Activated CD8-positive, alpha-beta memory T cell treated with anti-CD3 and anti-CD28 coated beads for 1 hour (primary cell): ENCODE data around the gene SLC25A13.
"Not testable (repeated sequence)": the region's sequence is repeated elsewhere in the genome, so short reads cannot be mapped to it uniquely, and the experiment has no call there.

Experiments used
- DNase-seq, 2 donors: peaks; one replicate each; pipeline ENCODE4 v3.0.0-alpha.2; 2020; ENCODE audit warnings: low read depth in 1 of 2; ENCODE audit errors: extremely low read depth in 1 of 2

Gene SLC25A13

GRCh38 chr7:96174812-96175211 lies 147.1 kb downstream of the SLC25A13 start:
- DNase-seq: no peak

DNA sequence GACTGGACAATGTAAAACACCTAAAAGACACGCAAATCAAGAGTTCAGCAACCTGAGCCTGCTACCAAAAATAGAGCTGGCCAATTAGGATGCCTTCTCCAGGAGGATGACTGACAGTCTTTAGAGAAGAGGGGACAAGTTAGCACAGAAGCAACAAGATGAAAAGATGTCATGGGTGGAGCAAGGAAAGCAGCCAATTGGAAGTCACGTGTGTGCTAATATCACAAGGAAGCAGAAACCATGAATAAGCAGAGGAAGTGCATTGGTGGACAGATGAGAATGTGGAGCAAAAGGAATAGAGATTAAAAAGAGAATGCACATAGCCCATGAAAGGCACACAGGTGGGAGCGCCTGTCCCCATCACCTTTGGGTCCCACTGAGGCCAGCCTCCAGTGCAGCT lies 148.1 kb downstream of the SLC25A13 start:
- no peak for DNase-seq

DNA sequence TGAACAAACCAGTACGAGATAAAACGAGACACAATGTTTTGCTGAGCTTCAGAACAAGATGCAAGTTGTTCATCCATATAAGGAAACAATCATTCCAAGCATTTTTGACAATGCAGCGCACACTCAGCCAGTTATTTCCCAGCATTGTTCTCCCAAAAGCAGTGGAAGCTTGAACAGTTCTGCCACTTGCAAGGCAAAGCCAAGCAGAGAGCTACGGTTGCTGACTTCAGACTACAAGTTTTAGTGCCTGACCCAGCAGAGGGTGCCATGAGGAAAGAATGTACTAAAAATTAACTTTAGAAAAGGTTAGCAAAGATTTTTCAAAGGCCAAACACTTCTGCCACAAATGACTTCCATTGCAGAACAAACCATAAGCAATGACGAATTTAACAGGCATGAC lies 152.5 kb downstream of the SLC25A13 start:
- DNase-seq: no peak

DNA sequence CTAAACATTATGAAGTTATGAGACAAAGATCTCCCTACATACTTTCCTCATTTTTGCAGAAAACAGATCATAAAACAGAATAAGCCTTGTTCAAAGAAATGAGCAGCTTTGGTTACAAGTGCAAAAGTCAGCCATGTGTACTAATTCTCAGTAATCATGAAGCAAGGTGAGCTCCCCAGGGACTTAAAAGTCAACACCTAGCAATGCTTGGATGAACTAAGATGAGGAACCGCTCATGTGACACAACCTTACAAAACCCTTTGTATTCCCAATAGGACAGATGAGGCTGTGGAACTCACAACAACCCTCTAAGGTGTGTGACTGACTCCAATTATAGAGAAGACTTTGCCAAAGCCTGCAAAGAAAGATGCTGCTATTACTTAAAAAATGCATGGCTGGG lies 154.5 kb downstream of the SLC25A13 start:
- no peak for DNase-seq

- no peak for DNase-seq
These were observed 160.0 kb downstream of the SLC25A13 start for GRCh38 chr7:96161897-96162296.

DNA sequence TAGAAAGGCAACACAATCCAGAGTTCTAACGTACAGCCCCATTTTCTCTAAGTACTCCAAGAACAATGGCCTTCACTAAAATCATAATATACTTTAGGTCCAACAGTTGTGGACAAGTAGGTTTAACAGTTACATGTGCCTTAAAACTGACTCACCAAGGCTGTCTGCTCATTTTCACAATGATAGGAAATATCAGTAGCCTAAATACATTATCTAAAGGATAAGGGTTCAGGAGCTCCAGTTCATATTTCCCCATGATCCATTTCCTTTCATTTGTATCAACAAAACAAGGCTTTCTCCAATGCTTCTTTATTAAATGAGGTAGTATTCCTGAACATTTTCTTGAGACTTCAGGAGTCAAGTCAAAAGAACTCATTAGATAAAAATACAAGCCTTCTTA lies 164.0 kb downstream of the SLC25A13 start:
- no peak for DNase-seq

DNA sequence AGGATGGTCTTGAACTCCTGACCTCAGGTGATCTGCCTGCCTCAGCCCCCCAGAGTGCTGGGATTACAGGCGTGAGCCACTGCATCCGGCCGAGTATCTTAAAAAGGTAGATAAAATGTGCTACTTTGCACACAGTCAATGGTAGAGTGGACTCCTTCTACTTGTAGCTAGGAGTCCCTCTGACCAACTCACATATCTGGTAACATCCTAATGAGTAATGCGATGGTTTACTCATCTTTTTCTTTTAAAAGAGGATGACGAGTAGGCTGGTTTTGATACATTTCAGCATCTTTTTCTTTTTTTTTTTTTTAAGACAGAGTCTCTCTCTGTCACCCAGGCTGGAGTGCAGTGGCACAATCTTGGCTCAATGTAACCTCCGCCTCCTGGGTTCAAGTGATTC lies 167.4 kb downstream of the SLC25A13 start:
- not testable (repeated sequence) for DNase-seq

DNA sequence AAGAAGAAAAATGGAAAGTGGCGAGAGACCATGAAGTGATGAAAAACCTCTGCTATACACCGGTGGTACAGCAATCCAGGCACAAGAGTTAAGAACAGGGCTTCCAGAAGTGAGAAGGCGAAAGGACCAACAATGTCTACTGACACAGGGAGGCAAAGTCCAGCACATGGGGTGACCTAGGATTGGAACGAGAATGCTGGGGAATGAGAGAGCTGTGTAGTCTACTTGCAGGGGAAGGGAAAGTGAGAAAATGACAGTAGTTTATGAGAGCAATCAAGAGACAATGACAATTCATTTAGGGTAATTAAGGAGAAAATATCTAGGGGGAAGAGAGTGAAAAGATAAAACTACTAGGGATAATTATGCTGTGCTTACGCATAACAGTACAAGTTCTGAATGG lies 169.2 kb downstream of the SLC25A13 start:
- no peak for DNase-seq

DNA sequence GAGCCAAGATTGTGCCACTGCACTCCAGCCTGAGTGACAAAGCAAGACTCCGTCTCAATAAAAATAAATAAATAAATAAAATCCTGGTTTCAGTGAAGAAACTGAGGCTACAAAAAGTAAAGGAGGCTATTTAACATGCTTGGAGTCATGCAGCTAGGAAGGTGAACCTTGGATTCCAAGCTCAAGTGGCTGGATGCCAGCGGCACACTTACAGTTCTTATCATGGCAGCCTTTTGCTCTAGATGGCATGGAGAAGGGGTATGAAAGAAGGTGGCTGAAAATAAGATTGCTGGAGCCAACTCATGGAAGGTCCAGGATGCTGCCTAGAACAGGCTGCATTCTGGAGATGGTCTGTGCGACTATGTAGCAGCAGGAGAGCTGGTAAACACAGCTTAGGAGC lies 170.0 kb downstream of the SLC25A13 start:
- no peak for DNase-seq

GRCh38 chr7:96144260-96144526 lies 177.7 kb downstream of the SLC25A13 start:
- DNase-seq: no peak

GRCh38 chr7:96143495-96144259 lies 178.2 kb downstream of the SLC25A13 start:
- no peak for DNase-seq

- no peak for DNase-seq
These were observed 185.2 kb downstream of the SLC25A13 start for GRCh38 chr7:96136600-96137239.

GRCh38 chr7:96135241-96135640 lies 186.7 kb downstream of the SLC25A13 start:
- DNase-seq: no peak

DNA sequence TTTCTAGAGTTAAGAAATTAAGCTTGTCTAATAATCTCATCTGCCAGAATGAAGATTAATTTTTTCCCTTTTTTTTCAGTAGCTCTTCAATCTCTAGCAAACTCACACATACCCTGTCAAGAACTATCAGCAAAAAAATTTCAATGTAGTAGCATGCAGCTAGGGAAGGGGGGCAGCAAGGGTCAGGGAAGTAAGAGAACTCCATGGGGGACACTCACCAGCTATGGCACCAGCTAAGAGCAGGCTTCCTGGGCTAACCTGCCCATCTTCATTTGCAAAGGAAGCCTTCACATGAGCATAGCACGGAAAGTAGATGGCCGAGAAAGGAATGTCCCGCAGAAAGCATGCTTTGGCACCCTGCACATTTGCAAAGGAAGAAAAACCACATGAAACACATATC lies 190.4 kb downstream of the SLC25A13 start:
- no peak for DNase-seq

DNA sequence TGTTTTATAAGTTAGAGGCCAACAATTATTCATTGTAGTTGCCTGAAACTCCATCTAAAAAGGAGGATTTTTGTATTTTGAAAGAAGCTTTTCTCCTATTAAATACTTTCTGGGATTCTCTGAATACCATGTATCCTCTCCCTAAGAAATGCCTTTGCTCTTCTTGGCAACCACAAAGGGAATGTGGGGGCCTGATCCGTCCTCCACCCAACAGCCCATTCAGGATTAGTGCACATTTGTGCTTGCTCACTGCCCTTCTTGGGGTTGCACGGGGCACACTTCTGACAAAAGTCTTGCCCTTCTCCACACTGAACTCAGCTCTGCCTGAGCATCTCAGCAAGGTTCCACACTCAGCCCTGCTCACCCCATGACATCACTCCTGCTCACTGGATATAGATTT lies 194.2 kb downstream of the SLC25A13 start:
- no peak for DNase-seq

GRCh38 chr7:96126382-96126781 lies 195.5 kb downstream of the SLC25A13 start:
- DNase-seq: no peak

DNA sequence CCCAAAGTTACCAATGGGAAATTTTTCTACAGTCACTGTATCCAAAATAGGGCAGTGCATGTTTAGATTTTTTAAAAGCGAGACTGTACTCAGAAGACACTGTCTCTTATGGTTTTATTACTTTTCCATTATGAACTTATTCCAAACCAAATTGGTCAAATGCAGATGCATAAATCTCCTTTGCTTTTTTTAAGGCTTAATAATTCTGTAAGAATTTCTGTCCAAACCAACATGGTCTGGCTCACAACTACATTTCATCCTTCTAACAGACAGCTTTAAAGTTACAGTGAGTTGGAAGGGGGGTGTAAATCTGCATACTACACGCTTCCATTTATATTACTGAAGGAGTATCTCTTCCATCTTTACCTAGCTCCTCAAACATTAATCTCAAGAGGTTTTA lies 199.2 kb downstream of the SLC25A13 start:
- no peak for DNase-seq

DNA sequence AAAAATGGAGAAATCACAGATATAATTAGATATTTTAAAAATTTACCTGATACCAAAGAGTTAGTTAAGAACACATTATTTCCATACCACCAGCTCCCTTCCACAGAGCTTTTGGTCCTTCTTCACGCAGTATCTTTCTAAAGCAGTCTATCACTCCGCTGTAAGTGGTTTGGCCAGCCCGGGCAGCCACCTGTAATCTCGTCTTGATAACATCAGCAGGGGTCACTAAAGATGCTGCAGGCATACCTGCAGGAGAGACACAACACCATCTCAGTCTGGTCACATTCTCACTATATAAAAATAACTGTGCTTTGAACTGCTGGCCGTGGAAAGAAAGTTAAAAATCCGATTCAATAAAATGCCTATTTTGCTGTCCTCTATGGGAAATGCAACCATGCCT lies 200.1 kb downstream of the SLC25A13 start:
- DNase-seq: no peak

- DNase-seq: no peak
These were observed 201.3 kb downstream of the SLC25A13 start for GRCh38 chr7:96120445-96121225.

DNA sequence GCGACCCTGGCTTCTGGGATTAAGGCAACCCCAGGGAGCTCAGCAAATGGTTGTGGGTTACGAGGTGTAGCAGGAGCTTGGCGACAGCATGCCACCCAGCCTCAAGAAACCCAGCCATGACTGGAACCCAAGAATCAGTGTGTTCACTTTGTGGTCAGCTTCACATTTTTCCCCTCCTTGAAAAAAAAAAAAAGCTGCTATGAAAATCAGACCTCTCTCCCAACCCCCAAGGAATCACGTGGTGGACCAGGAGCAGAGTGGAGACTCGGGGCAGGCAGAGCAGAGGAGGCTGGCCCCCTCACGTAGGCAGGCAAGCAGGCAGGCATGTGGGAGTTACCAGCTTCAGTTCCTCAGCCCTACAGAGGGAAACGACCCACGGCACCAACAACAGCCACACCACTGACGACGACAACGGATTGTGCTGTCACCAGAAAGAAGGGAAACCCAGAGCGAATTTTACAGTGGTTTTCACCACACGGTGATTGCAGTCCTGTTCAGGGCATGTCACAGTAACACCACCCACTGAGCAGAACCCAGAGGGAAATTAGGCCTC lies 203.4 kb downstream of the SLC25A13 start:
- no peak for DNase-seq

DNA sequence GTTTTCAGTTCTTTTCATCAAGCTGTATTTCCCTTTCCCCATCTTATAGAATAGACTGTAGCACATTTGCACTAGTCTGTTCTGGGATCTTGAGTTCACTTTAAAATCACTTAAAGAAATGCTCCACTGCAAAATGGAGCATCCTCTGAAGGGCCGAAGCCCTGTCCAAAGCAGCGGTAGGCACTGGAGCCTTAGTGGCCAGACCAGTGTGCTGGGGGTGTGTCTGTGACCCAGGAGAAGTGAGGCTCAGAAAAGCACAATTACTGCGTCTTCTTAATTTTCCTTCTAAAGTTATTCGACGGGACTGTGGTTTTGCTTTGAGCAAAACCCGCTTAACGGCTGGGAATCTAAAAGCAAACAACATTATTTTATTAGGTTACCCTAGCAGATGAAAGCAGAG lies 205.7 kb downstream of the SLC25A13 start:
- DNase-seq: no peak

GRCh38 chr7:96114190-96114589 lies 207.7 kb downstream of the SLC25A13 start:
- DNase-seq: no peak
